Dedifferentiated amniotic fluid mesenchymal stem cell (primary cell): Measurements from ENCODE around the gene CTNNBL1.

ENCODE experiments used
- DNase-seq: peaks from one replicate; pipeline ENCODE4 v3.0.0-alpha.2; 2016; ENCODE audit errors: extremely low spot score

Gene CTNNBL1

GRCh38 chr20:37777012-37777950 is 83.5 kb downstream of the CTNNBL1 start:
- DNase-seq: no peak

GRCh38 chr20:37777988-37778659 is 84.3 kb downstream of the CTNNBL1 start:
- DNase-seq: no peak

- no peak for DNase-seq
Measured at GRCh38 chr20:37781626-37782025, 87.8 kb downstream of the CTNNBL1 start.

GRCh38 chr20:37786043-37786442 is 92.2 kb downstream of the CTNNBL1 start:
- DNase-seq: no peak

GRCh38 chr20:37789408-37789807 is 95.6 kb downstream of the CTNNBL1 start:
- no peak for DNase-seq

GRCh38 chr20:37790900-37791299 is 97.1 kb downstream of the CTNNBL1 start:
- DNase-seq: no peak

- no peak for DNase-seq
Measured at GRCh38 chr20:37796121-37796520, 102.3 kb downstream of the CTNNBL1 start.

GRCh38 chr20:37796733-37797132 is 102.9 kb downstream of the CTNNBL1 start:
- DNase-seq: no peak

- DNase-seq: no peak
Measured at GRCh38 chr20:37797669-37798175, 103.9 kb downstream of the CTNNBL1 start.

- no peak for DNase-seq
Measured at GRCh38 chr20:37798312-37798711, 104.5 kb downstream of the CTNNBL1 start.

- no peak for DNase-seq
Measured at GRCh38 chr20:37800618-37801017, 106.8 kb downstream of the CTNNBL1 start.

GRCh38 chr20:37801921-37802320 is 108.1 kb downstream of the CTNNBL1 start:
- DNase-seq: no peak

GRCh38 chr20:37803438-37804307 is 109.8 kb downstream of the CTNNBL1 start:
- DNase-seq: no peak

GRCh38 chr20:37804584-37805566 is 111.0 kb downstream of the CTNNBL1 start:
- DNase-seq: no peak

GRCh38 chr20:37807471-37808232 is 113.8 kb downstream of the CTNNBL1 start:
- DNase-seq: no peak

- DNase-seq: no peak
Measured at GRCh38 chr20:37808233-37809070, 114.6 kb downstream of the CTNNBL1 start.

- no peak for DNase-seq
Measured at GRCh38 chr20:37810027-37810426, 116.2 kb downstream of the CTNNBL1 start.

- DNase-seq: no peak
Measured at GRCh38 chr20:37816003-37816402, 122.2 kb downstream of the CTNNBL1 start.

- no peak for DNase-seq
Measured at GRCh38 chr20:37816726-37817125, 122.9 kb downstream of the CTNNBL1 start.
